ENCODE measurements around the gene SLC17A6.

The SLC17A6 gene

GRCh38 chr11:22415476-22415875 lies 77.3 kb downstream of the SLC17A6 start:
- H3K27me3 ChIP-seq (replicated peaks; ENCODE audit: insufficient read depth, low read length), result no peaks in the 10 kb centered on the region
- DNase-seq, result no peak
- no peaks in the 10 kb centered on the region for H3K9me3 ChIP-seq (replicated peaks; ENCODE audit: insufficient read depth, low read length)
- no peaks in the 10 kb centered on the region for H3K36me3 ChIP-seq (replicated peaks; ENCODE audit: insufficient read depth, low read length)
- H3K79me2 ChIP-seq (ENCODE audit: low read length), result no peaks in the 10 kb centered on the region
- H3K4me2 ChIP-seq (ENCODE audit: low read depth, low read length), result no peak overlapping the region
- H4K20me1 ChIP-seq (ENCODE audit: insufficient read depth, low read length), result no peaks in the 10 kb centered on the region
- H3F3A ChIP-seq (ENCODE audit: insufficient read depth, low read length), result no peaks in the 10 kb centered on the region
- H3K4me1 ChIP-seq (ENCODE audit: low read length), result no peaks in the 10 kb centered on the region
- no peak overlapping the region for H3K27ac ChIP-seq (ENCODE audit: low read length)
- no peak overlapping the region for H3K9ac ChIP-seq (ENCODE audit: low read length)
- no peaks in the 10 kb centered on the region for H3K9me2 ChIP-seq (replicated peaks; ENCODE audit: insufficient read depth, low read length)
- no peak overlapping the region for H3K4me3 ChIP-seq (ENCODE audit: low read length)
- H2AFZ ChIP-seq (ENCODE audit: low read length), result no peak overlapping the region
- TF ChIP-seq EZH2 (optimal IDR thresholded peaks at IDR 0.05; ENCODE audit: low read depth, low read length) (no peak), EZH2phosphoT487 (IDR thresholded peaks at IDR 0.05; ENCODE audit: low read length) (no peak), CTCF (IDR thresholded peaks at IDR 0.05; ENCODE audit: low read length) (no peak)

- Histone ChIP-seq H4K20me1 (ENCODE audit: insufficient read depth, low read length) (no peaks in the 10 kb centered on the region), H3K27ac (ENCODE audit: low read length) (no peak overlapping the region), H3K4me1 (ENCODE audit: low read length) (no peaks in the 10 kb centered on the region), H3K4me2 (ENCODE audit: low read depth, low read length) (no peak overlapping the region), H3K4me3 (ENCODE audit: low read length) (no peak overlapping the region), H3K79me2 (ENCODE audit: low read length) (no peaks in the 10 kb centered on the region), H3K9me3 (replicated peaks; ENCODE audit: insufficient read depth, low read length) (no peaks in the 10 kb centered on the region), H3F3A (ENCODE audit: insufficient read depth, low read length) (no peaks in the 10 kb centered on the region), H2AFZ (ENCODE audit: low read length) (no peak overlapping the region), H3K36me3 (replicated peaks; ENCODE audit: insufficient read depth, low read length) (no peaks in the 10 kb centered on the region), H3K9ac (ENCODE audit: low read length) (no peak overlapping the region), H3K9me2 (replicated peaks; ENCODE audit: insufficient read depth, low read length) (no peaks in the 10 kb centered on the region), H3K27me3 (replicated peaks; ENCODE audit: insufficient read depth, low read length) (no peaks in the 10 kb centered on the region)
- no peak for DNase-seq
- TF ChIP-seq EZH2 (optimal IDR thresholded peaks at IDR 0.05; ENCODE audit: low read depth, low read length), result no peak
- TF ChIP-seq CTCF (IDR thresholded peaks at IDR 0.05; ENCODE audit: low read length), result no peak
- TF ChIP-seq EZH2phosphoT487 (IDR thresholded peaks at IDR 0.05; ENCODE audit: low read length), result no peak
Observed at GRCh38 chr11:22416462-22416861, 78.3 kb downstream of the SLC17A6 start.

GRCh38 chr11:22426915-22427314 lies 88.7 kb downstream of the SLC17A6 start:
- Histone ChIP-seq H4K20me1 (ENCODE audit: insufficient read depth, low read length) (no peaks in the 10 kb centered on the region), H3K4me3 (ENCODE audit: low read length) (no peak overlapping the region), H3K4me2 (ENCODE audit: low read depth, low read length) (no peak overlapping the region), H3F3A (ENCODE audit: insufficient read depth, low read length) (no peaks in the 10 kb centered on the region), H3K9ac (ENCODE audit: low read length) (no peak overlapping the region), H3K79me2 (ENCODE audit: low read length) (no peaks in the 10 kb centered on the region), H3K9me3 (replicated peaks; ENCODE audit: insufficient read depth, low read length) (no peaks in the 10 kb centered on the region), H3K4me1 (ENCODE audit: low read length) (no peaks in the 10 kb centered on the region), H3K9me2 (replicated peaks; ENCODE audit: insufficient read depth, low read length) (no peaks in the 10 kb centered on the region), H2AFZ (ENCODE audit: low read length) (no peak overlapping the region), H3K27ac (ENCODE audit: low read length) (no peak overlapping the region), H3K27me3 (replicated peaks; ENCODE audit: insufficient read depth, low read length) (no peaks in the 10 kb centered on the region), H3K36me3 (replicated peaks; ENCODE audit: insufficient read depth, low read length) (no peaks in the 10 kb centered on the region)
- no peak for DNase-seq
- no peak for TF ChIP-seq EZH2 (optimal IDR thresholded peaks at IDR 0.05; ENCODE audit: low read depth, low read length)
- no peak for TF ChIP-seq CTCF (IDR thresholded peaks at IDR 0.05; ENCODE audit: low read length)
- TF ChIP-seq EZH2phosphoT487 (IDR thresholded peaks at IDR 0.05; ENCODE audit: low read length), result no peak

Measured in MM.1S (cell line).